Hepatic stellate cell (primary cell): ENCODE data around the gene SGMS1.
"Not testable (repeated sequence)": the region's sequence is repeated elsewhere in the genome, so short reads cannot be mapped to it uniquely, and the experiment has no call there.

ENCODE experiments used
- DNase-seq: peaks from one replicate; pipeline ENCODE4 v3.0.0; 2011; ENCODE audit warnings: low spot score

SGMS1 gene

DNA sequence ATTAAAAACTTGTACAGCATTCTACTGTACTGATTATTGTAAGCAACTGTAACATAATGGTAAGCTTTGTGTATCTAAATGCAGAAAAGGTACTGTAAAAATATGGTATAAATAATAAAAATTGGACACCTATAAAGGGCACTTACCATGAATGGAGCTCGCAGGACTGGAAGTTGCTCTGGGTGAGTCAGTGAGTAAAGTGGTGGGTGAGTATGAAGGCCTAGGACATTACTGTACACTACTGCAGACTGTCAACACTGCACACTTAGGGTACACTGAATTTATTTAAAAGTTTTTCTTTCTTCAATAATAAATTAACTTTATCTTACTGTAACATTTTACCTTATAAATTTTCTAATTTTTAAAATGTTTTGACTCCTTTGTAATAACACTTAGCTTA, 253.8 kb downstream of the SGMS1 start:
- DNase-seq: no peak

DNA sequence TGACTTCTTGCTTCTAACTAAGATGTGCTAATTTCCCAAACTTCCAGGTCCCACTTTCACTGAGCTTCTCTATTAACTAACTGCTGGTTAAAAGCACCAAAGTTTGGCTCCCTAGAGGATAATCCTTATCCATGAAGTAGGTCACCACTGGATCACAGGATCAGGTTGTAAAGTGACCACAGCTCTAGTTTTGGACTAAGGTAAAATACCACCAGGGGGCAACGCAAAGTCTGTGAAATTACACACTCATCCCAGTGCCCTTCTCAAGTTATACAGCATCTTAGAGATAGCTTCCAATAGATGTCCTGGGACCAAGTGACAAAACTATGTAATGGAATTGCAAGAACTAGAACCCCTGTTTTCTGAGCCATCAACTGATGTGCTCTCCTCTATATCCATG, 256.0 kb downstream of the SGMS1 start:
- peak; percentile 28 for DNase-seq

DNA sequence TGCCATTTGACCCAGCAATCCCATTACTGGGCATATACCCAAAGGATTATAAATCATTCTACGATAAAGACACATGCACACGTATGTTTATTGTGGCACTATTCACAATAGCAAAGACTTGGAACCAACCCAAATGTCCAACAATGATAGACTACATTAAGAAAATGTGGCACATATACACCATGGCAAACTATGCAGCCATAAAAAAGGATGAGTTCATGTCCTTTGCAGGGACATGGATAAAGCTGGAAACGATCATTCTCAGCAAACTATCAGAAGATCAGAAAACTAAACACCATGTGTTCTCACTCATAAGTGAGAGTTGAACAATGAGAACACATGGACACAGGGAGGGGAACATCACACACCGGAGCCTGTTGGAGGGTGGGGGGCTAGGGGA, 257.3 kb downstream of the SGMS1 start:
- DNase-seq: not testable (repeated sequence)

DNA sequence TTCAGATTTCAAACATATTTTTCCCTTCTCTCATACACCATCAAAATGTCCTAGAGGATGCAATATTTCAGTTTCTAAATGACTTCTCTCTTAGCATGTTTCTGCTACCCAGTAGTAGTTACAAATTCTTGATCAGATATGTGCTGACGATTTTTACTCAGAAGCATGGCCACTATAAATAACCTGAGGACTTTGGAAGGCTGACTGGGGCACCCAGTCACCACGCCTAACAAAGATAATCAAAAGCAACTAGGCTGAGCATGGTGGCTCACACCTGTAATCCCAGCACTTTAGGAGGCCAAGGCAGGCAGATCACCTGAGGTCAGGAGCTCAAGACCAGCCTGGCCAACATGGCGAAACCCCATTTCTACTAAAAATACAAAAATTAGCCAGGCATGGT, 259.0 kb downstream of the SGMS1 start:
- not testable (repeated sequence) for DNase-seq

DNA sequence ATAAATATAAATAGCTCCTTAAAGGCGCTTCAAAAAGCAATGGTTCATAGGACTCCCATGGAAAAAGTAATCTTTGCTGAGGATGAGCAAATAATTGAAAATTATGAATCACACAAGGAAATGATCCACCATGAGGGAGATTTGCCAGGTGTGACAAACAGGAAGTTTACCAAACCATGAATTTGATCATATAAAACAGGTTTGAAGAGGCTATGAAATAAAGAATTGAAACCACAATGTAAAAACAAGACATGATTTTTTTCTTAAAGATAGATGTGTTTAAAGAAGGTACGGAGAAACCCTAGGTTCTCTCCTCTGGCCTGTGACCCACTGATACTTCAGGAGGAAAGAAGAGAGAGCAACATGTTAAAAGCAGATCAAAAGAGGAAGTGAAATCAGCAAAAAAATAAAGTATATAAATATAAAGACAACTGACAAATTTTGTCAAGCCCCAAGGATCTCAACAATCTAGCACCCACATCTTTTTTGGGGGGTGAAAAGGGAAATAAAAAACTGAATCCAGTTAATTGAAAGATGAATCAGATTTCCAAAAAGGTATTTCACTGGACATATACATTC, 261.1 kb downstream of the SGMS1 start:
- no peak for DNase-seq

DNA sequence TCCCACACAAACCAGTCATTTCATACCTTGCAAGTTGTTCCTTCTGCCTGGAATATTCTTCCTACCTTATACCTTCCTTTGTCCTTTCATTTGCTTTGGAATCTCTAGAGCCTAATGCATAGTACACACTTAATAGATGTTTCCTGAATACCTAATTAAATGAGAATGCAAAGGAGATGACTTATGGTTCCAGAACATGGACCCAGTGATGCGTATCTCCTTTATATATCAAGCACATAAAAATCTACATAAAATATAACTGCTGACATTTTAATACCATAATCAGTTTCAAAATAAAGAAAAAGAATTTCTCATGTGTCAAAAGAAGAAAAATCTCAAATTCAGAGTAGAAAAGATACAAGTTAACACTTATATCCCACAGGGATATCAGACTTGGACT, 261.8 kb downstream of the SGMS1 start:
- no peak for DNase-seq

DNA sequence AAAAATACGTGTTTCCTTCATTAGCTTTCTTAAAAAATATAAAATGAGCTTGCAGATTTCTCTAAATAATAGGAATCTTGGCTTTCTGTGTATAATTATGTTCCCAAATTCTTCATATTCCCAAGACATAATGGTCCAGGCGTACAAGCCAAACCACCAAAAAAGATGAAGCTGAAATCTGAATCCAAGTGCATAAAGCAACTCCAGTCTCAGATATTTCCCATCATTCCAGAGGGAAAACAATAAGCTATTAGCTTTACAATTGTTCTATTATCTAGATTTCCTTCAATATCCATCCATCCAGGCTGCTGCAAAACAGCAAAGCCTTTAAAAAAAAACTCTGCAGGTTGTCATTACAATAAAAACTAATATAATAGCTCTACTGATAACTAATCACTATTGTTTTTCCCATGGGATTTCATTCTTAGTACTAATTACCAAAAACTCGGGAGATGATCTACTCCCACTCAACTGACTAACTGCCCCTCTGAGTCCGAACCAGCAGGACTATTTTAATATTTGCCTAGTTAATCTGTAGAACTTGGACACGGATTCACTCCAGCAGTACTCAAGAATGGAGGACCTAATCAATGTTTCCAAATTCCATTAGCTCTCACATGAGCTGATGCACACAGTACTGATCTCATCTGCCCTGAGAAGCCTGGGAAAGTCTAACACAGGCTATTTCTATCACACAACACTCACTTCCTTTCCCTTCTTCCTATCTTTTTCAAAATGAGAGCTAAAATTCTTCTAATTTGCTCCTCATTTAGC, 263.5 kb downstream of the SGMS1 start:
- DNase-seq: peak; percentile 40

DNA sequence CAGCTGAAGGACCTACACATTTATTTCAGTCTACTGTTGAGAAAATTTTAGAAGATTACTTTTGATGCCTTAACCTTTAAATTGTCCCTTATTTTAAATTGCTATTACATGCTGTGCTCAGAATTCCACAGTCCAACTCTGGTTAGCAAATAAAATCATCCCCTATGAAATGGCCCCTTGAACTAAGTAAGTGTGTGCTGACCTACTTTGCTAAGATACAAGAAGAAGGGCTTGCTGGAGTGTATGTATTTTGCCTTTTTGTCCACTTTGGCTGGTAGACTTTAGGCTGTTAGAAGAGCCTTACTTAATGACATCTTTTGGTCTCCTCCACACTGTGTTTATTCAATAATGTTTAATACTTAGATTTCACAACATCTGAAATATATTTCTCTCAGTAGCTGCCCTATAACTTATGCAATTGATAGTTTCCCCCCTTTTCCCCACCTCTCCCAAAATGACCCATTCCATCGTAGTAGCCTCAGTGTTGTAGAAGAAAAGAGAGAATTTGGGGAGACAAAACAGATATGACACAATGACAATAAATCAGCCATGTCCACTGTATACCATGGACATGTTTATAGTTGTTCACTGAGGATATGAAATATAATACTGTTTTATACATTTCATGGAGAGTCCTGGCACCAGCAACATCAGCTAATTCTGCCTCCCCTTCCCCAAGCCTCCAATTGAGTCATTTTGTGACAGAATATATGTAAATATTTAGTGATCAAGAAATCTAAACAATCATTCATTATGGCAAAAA, 264.6 kb downstream of the SGMS1 start:
- no peak for DNase-seq

DNA sequence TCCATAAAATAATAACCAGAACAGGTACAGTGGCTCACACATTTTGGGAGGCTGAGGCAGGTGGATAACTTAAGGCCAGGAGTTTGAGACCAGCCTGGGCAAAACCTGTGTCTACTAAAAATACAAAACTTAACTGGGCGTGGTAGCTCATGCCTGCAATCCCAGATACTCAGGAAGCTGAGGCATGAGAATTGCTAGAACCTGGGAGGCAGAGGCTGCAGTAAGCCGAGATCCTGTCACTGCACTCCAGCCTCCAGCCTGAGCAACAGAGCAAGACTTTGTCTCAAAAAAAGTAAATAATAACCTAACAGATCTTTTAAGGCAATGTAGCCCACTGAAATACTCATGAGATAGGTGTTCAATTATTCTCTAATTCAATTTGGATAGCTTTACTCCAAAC, 265.3 kb downstream of the SGMS1 start:
- no peak for DNase-seq

DNA sequence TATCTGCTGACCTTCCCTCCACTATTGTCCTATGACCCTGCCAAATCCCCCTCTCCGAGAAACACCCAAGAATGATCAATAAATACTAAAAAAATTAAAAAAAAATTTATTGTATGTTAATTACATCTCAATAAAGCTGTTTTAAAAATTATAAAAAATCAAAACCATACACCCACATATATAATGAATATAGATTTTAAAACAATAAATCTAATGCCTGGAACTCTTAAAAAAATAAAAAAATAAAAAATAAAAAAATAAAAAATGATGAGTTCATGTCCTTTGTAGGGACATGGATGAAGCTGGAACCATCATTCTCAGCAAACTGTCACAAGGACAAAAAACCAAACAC, 267.3 kb downstream of the SGMS1 start:
- not testable (repeated sequence) for DNase-seq

DNA sequence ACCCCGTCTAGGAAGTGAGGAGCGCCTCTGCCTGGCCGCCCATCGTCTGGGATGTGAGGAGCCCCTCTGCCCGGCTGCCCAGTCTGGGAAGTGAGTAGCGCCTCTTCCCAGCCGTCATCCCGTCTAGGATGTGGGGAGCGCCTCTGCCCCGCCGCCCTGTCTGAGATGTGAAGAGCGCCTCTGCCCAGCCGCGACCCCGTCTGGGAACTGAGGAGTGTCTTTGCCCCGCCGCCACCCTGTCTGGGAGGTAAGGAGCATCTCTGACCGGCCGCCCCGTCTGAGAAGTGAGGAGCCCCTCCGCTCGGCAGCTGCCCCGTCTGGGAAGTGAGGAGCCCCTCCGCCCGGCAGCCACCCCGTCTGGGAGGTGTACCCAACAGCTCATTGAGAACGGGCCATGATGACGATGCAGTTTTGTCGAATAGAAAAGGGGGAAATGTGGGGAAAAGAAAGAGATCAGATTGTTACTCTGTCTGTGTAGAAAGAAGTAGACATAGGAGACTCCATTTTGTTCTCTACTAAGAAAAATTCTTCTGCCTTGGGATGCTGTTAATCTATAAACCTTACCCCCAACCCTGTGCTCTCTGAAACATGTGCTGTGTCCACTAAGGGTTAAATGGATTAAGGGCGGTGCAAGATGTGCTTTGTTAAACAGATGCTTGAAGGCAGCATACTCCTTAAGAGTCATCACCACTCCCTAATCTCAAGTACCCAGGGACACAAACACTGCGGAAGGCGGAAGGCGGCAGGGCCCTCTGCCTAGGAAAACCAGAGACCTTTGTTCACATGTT, 267.9 kb downstream of the SGMS1 start:
- DNase-seq: not testable (repeated sequence)

DNA sequence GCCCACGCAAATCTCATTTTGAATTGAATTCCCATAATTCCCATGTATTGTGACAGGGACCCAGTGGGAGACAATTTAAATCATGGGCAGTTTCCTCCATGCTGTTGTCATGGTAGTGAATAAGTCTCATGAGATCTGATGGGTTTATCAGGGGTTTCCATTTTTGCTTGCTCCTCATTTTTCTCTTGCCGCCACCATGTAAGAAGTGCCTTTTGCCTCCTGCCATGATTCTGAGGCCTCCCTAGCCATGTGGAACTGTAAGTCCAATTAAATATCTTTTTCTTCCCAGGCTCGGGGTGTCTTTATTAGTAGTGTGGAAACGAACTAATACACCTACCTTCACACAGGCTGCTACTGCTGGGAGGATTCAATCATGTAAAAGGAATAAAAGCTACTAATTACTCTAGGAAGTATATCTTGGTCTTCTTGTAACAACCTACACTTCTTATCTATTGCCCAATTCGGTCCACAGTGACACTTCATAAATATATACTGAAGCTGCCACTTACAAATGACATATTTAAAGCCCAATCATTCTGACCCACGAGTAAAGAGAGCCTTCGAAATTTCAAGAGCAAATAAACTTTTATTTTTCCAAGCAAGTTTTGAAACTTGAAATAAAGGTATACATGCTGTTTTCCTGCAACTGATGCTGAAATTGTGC, 272.1 kb downstream of the SGMS1 start:
- DNase-seq: no peak

DNA sequence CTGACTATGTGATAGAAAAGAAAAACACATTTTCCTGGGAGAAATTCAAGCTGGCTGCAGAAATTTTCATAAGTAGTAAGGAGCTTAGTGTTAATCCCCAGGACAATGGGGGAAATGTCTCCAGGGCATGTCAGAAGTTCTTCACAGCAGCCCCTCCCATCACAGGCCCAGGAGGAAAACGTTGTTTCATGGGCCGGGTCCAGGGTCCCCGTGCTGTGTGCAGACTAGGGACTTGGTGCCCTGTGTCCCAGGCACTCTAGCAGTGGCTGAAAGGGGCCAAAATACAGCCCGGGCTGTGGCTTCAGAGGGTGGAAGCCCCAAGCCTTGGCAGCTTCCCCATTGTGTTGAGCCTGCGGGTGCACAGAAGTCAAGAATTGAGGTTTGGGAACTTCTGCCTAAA, 273.4 kb downstream of the SGMS1 start:
- no peak for DNase-seq

DNA sequence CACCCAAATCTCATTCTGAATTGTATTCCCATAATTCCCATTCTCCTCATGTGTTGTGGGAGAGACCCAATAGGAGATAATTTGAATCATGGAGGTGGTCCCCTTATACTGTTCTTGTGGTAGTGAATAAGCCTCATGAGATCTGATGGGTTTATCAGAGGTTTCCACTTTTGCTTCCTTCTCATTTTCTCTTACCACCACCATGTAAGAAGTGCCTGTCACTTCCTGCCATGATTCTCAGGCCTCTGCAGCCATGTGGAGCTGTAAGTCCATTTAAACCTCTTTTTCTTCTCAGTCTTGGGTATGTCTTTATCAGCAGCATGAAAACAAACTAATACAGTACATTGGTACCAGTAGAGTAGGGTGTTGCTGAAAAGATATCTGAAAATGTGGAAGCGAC, 274.2 kb downstream of the SGMS1 start:
- DNase-seq: no peak

DNA sequence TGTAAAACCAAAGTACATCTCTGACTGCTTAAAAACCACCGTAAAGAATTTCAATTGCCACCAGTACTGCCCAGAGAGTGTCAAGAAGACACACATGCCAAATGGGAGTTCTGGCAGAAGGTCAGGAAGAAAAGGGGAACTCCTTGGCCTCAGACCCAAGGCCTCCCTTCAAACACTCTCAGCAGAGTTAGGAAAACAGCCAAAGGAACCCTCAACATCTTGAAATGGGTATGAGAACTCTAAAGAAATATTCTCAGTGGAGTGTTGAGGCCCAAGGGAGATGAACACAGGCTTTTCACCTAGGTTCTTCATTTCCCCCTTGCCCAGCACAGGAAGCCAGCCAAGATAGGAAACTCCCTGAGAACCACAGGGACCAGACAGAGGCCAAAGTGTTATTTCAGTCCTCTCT, 276.4 kb downstream of the SGMS1 start:
- DNase-seq: no peak

DNA sequence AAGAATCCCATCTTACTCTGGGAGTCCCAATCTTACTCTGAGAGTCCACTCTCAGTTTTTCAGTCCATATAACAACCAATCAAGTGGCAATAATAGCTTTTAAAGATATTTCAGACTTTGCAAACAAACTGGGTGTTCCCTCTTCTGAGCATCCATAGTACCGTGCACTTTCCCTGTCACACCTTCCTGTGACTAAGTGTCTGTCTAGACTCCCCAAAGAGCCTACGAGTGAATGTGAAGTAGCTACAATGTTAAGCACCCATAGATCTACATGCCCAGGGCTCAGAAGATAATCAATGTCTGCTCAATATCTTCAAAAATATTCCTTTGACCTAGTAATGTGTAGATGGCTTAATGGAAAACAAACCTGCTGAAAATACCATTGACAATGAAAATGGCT, 276.8 kb downstream of the SGMS1 start:
- no peak for DNase-seq

DNA sequence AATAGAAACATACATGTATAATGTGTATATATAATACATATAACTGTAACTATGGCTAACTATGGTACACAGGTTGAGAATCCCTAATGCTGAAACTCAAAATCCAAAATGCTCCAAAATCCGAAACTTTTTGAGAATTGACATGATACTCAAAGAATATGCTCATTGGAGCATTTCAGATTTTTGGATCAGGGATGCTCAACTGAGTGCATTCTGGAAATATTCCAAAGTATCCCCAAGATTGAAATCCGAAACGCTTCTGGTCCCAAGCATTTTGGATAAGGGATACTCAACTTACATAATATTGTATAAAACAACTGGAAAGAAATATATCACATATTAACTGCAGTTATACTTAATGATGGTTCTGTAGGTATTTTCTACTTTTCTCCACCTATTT, 278.2 kb downstream of the SGMS1 start:
- no peak for DNase-seq

DNA sequence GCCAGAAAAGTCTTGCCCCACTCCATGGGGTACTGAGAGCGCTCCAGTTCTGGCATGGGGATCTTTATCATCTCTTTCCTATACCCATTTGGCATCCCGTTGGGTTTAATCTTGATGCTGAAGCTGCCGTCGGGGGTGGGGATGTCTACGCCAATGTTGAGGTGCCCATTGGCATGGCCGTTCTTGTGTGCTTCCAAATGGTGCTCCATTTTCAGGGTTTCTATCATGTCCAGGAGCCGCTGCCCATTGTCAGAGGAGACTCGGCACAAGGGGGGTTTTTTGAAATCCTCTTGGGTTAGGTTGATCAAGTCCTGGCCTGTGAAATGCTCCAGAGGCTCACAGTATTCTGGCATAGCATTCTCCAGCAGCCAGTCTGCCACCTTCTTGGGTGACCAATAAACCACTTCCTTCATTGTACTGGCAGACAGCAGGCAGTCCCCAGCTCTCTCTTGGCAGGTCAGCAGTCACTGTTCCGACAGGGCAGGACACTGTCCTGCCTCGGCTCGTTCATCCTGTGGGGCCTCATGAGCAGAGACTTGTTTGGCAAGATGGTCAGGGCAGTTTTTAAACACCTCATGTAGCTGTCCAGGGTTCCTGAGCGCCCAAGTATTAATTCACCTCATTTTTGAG, 279.9 kb downstream of the SGMS1 start:
- DNase-seq: no peak

DNA sequence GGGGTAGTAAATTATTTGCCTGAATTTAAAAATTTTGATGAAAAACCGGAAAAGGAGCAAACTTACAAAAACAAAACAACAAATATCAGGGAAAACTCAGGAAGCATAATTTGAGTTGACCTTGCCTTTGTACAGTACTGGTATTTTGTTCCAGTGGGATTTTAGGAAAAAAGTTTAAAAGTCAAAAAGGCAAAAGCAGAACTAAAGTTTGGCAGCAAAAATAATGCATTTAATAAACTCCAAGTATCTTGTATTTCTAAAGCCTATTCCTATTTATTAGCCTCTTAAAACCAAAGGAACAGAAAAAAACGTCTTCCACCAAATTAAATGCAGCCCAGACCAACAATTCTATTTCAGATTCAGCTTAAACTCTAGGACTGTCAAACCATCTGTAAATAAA, 281.8 kb downstream of the SGMS1 start:
- DNase-seq: no peak

DNA sequence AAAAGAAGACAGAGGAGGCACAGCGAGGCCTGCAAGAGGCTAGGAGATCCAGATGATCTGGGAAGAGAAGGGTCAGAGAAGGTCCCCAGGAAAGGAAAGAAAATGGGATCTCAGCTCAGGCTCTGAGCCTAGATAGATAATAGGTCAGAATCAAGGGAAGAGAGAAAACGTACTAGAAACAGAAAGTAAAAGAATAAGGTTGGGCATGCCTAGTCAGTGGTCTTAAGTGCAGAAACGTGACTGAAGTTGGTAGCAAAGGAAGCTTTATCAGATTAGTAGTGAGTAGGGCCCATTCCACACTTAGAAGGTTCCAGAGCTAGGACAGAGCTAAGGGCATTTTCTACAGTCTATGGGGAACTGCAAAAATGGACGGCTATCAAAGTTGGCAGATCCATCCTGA, 287.6 kb downstream of the SGMS1 start:
- no peak for DNase-seq

DNA sequence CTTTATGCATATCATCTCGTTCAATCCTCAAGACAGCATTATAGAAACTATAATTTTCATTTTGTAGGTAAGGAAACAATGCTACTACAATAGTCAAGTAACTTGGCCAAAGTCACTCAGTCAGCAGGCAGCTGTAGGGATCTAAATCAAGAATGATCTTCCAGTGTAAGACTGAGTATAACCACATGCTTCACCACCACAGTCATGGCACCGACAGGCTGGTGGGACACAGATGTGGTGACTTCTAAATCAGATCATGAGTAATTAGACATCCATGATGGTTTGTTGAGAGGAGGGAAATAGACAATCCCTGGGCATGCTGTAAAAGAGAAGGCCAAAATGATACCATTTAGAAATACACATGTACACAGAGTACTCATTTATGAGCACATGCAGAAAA, 288.4 kb downstream of the SGMS1 start:
- DNase-seq: no peak

DNA sequence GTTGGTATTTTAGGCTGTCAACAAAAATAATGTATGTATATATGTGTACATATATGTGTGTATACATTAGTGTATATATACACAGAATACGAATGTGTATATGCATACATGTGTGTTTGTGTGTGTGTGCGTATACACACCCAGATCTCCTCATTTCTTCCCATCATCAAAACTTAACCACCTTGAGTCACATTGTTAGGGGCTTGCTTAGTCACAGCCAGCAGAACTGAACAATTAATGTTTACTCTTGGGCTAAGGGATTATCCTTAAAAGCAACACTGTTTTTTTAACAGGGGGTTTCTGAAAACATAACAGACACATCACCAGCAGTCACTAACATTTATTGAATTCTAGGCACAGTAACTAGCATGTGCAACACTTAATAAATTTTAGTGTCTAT, 289.5 kb downstream of the SGMS1 start:
- DNase-seq: no peak
